GM12878 (cell line): ENCODE measurements around the gene RERG. TPM values are rescaled to one million over a fixed set of nuclear protein-coding genes. Genes with fewer than 3 reads are reported as not detected.

Experiments
- ATAC-seq: fragments of 200-7000 bp; cut with Tn5 transposase; 3 replicates; pipeline ENCODE4 v1.9.1; 2020; ENCODE audit warnings: mild to moderate bottlenecking, moderate library complexity
- BruUV-seq: library from RNA; stranded (reverse); fragments of 400-500 nt; replicated peaks from 2 replicates; lab custom pipeline; 2021; lab: Mats Ljungman, UMichigan
- CTCF ChIA-PET: fragments of 300-600 bp; sonication (Branson Sonifier 250); formaldehyde crosslinking; extraction: SDS; loops from one replicate; lab custom pipeline; 2021; ENCODE audit warnings: inconsistent platforms; lab: Yijun Ruan, JAX
- POLR2A ChIA-PET: fragments of 350-600 bp; formaldehyde crosslinking; extraction: SDS; loops from one replicate; lab custom pipeline; 2021; ENCODE audit warnings: inconsistent platforms; lab: Charles Lee
- RAD21 ChIA-PET: fragments of 300-600 bp; sonication (Branson Sonifier 250); formaldehyde crosslinking; loops from one replicate; lab custom pipeline; 2023; ENCODE audit warnings: antibody characterized with exemption; ENCODE audit not compliant: unreplicated experiment; lab: Charles Lee
- SMC1A ChIA-PET: fragments of 300-600 bp; sonication (Branson Sonifier 250); formaldehyde crosslinking; loops from one replicate; lab custom pipeline; 2023; ENCODE audit not compliant: unreplicated experiment, uncharacterized antibody; lab: Charles Lee
- DNase-seq: peaks from one replicate; pipeline ENCODE4 v3.0.0-alpha.2; 2011; ENCODE audit warnings: low read depth, low spot score
- FAIRE-seq: peaks from 3 replicates; lab custom pipeline; 2011; peaks lifted over from hg19 to GRCh38; lab: Jason Lieb, UNC
- H2AFZ ChIP-seq: 2 replicates; pipeline ENCODE4 v1.6.0; 2011; ENCODE audit warnings: low read depth, low read length, control low read depth; ENCODE audit not compliant: control insufficient read depth
- H3K27ac ChIP-seq: 2 replicates; pipeline ENCODE4 v1.5.1; 2011; ENCODE audit warnings: control low read depth; ENCODE audit not compliant: control insufficient read depth, insufficient read depth
- H3K27me3 ChIP-seq, 2 experiments: replicated peaks in 1 of 2; 2 replicates each; pipeline versions ENCODE4 v1.6.0 to v1.6.1; 2011; ENCODE audit warnings: low read length in 1 of 2; ENCODE audit not compliant: control insufficient read depth in 2 of 2, insufficient read depth in 2 of 2
- H3K36me3 ChIP-seq, 2 experiments: 2 replicates each; pipeline ENCODE4 v1.5.1; 2011; ENCODE audit warnings: low read length in 1 of 2; ENCODE audit not compliant: control insufficient read depth in 2 of 2, insufficient read depth in 2 of 2
- H3K4me1 ChIP-seq: 2 replicates; pipeline ENCODE4 v1.6.1; 2011; ENCODE audit warnings: mild to moderate bottlenecking, low read length, moderate library complexity, mixed read lengths; ENCODE audit not compliant: control insufficient read depth, insufficient read depth
- H3K4me2 ChIP-seq: 2 replicates; pipeline ENCODE4 v1.6.0; 2011; ENCODE audit warnings: control low read depth; ENCODE audit not compliant: control insufficient read depth, insufficient read depth
- H3K4me3 ChIP-seq: fragments of 200-600 bp; sonication (generic); 2 replicates; pipeline ENCODE4 v1.5.1; 2016
- H3K79me2 ChIP-seq: 2 replicates; pipeline ENCODE4 v1.6.0; 2011; ENCODE audit warnings: low read length; ENCODE audit not compliant: control insufficient read depth, insufficient read depth
- H3K9ac ChIP-seq: 2 replicates; pipeline ENCODE4 v1.8.0; 2011; ENCODE audit warnings: low read length, control low read depth, mixed read lengths; ENCODE audit not compliant: control insufficient read depth, insufficient read depth
- H3K9me3 ChIP-seq: replicated peaks from 3 replicates; pipeline ENCODE4 v1.5.1; 2011; ENCODE audit warnings: mild to moderate bottlenecking, low read length; ENCODE audit not compliant: control insufficient read depth, insufficient read depth
- H4K20me1 ChIP-seq: 2 replicates; pipeline ENCODE4 v1.6.0; 2011; ENCODE audit not compliant: control insufficient read depth, insufficient read depth
- KLF5 ChIP-seq: fragments of 450-650 bp; IDR thresholded peaks from 2 replicates; pipeline ENCODE4 v1.6.1; 2014; ENCODE audit warnings: mild to moderate bottlenecking; ENCODE audit not compliant: partially characterized antibody
- MYB ChIP-seq: fragments of 150-350 bp; IDR thresholded peaks from 2 replicates; pipeline ENCODE4 v1.6.1; 2014; ENCODE audit warnings: mild to moderate bottlenecking, low read depth, low read length, borderline replicate concordance
- ZSCAN29 ChIP-seq: fragments of 450-650 bp; IDR thresholded peaks from 2 replicates; pipeline ENCODE4 v1.6.1; 2017; ENCODE audit warnings: mild to moderate bottlenecking, moderate library complexity
- WGBS: methylation state at CpG from one replicate; pipeline ENCODE4 v1.1.6; 2016; ENCODE audit warnings: low lambda C conversion rate; ENCODE audit not compliant: insufficient replicate concordance, insufficient coverage; ENCODE audit errors: missing lambda C conversion rate; 5-methylcytosine and 5-hydroxymethylcytosine counted together
- in situ Hi-C: fragments of 300-500 bp; cut with MboI; formaldehyde crosslinking; loops from 9 replicates; pipeline ENCODE4 v1.14.3; 2018; ENCODE audit warnings: mixed read lengths
- intact Hi-C: fragments of 100-400 bp; cut with micrococcal nuclease; formaldehyde crosslinking; loops from one replicate; pipeline ENCODE4 v1.14.2; 2022; ENCODE audit not compliant: unreplicated experiment
- polyA plus RNA-seq, 11 experiments: library from polyadenylated mRNA; depleted of rRNA in 4 of 11; unstranded in 6 of 11; stranded (reverse) in 5 of 11; fragments of >200 nt; fragmentation: Nextera tagmentation in 4 of 11; fragmentation: Illumina TruSeq in 1 of 11; extraction: Ambion mirVana in 4 of 11; extraction: Trizol in 1 of 11; gene quantifications; 1 replicate in 1 of 11; 2 replicates in 10 of 11; pipeline versions ENCODE4 v1.2.1 to v1.2.3, GENCODE V29; 2011 to 2016; ENCODE audit warnings: inconsistent platforms in 2 of 11, missing spikeins in 2 of 11, low read depth in 1 of 11
- total RNA-seq, 4 experiments: library from RNA; depleted of rRNA in 3 of 4; stranded (reverse); fragments of >200 nt in 3 of 4; fragmentation: Illumina TruSeq in 1 of 4; extraction: Trizol in 1 of 4; gene quantifications; 2 replicates each; pipeline versions ENCODE4 v1.2.1 to v1.2.3, GENCODE V29; 2013 to 2021
- TF ChIP-seq, protein P1 (sequence below): fragments of 450-650 bp; IDR thresholded peaks from 2 replicates; pipeline ENCODE4 v1.6.1; 2017; ENCODE audit warnings: mild to moderate bottlenecking, moderate library complexity
- TF ChIP-seq, protein P2 (sequence below): fragments of 450-650 bp; IDR thresholded peaks from 2 replicates; pipeline ENCODE4 v1.6.1; 2014; ENCODE audit warnings: mild to moderate bottlenecking

Gene RERG
- total and polyA plus RNA-seq, 10 of the 15 experiments (the other 5 are each of a cell fraction or from before 2014, with no cell fraction given): 0.03 to 5.3 (median 0.05) TPM; not detected in 5

DNA sequence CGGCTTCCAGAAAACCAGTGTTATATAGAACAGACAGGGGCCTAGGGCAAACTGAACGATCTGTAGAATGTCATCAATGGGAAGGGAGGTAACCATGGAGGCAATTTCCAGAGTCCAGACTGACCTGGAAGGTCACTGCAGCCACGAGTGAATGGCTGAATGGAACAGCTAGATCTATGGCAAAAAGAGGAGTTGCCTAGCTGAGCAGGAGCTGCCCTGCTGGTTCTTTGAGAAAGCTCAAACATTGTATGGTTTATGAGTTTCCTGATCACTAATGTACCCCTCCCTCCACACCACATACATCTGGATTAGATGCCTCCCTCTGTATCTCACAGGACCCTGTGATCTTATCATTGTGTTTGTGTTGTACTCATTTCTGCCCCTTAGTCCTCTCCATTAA is 1.0 kb upstream of the RERG start:
- ChIA-PET RAD21 (interaction anchor here (1.1 kb wide), 2 partner anchors 41 to 498 kb away, joined by 3 read pairs; no protein-coding TSS in a partner anchor), SMC1A (interaction anchor here (0.6 to 1.9 kb wide), 4 partner anchors 8 to 129 kb away, joined by 3 to 5 read pairs (median 4); no protein-coding TSS in a partner anchor), POLR2A (no interaction called here), CTCF (interaction anchor here (0.6 to 4.0 kb wide), 21 partner anchors 9 to 441 kb away, joined by 3 to 28 read pairs (median 4); no protein-coding TSS in a partner anchor)
- no peaks in the 10 kb centered on the region for H3K79me2 ChIP-seq
- no peak overlapping the region for H3K4me2 ChIP-seq
- H3K36me3 ChIP-seq: no peaks in the 10 kb centered on the region
- no peaks in the 10 kb centered on the region for H3K4me1 ChIP-seq
- TF ChIP-seq MYB (no peak), ZSCAN29 (no peak), KLF5 (no peak)
- TF ChIP-seq, protein P1, sequence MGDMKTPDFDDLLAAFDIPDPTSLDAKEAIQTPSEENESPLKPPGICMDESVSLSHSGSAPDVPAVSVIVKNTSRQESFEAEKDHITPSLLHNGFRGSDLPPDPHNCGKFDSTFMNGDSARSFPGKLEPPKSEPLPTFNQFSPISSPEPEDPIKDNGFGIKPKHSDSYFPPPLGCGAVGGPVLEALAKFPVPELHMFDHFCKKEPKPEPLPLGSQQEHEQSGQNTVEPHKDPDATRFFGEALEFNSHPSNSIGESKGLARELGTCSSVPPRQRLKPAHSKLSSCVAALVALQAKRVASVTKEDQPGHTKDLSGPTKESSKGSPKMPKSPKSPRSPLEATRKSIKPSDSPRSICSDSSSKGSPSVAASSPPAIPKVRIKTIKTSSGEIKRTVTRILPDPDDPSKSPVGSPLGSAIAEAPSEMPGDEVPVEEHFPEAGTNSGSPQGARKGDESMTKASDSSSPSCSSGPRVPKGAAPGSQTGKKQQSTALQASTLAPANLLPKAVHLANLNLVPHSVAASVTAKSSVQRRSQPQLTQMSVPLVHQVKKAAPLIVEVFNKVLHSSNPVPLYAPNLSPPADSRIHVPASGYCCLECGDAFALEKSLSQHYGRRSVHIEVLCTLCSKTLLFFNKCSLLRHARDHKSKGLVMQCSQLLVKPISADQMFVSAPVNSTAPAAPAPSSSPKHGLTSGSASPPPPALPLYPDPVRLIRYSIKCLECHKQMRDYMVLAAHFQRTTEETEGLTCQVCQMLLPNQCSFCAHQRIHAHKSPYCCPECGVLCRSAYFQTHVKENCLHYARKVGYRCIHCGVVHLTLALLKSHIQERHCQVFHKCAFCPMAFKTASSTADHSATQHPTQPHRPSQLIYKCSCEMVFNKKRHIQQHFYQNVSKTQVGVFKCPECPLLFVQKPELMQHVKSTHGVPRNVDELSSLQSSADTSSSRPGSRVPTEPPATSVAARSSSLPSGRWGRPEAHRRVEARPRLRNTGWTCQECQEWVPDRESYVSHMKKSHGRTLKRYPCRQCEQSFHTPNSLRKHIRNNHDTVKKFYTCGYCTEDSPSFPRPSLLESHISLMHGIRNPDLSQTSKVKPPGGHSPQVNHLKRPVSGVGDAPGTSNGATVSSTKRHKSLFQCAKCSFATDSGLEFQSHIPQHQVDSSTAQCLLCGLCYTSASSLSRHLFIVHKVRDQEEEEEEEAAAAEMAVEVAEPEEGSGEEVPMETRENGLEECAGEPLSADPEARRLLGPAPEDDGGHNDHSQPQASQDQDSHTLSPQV: no peak
- TF ChIP-seq, protein P2, sequence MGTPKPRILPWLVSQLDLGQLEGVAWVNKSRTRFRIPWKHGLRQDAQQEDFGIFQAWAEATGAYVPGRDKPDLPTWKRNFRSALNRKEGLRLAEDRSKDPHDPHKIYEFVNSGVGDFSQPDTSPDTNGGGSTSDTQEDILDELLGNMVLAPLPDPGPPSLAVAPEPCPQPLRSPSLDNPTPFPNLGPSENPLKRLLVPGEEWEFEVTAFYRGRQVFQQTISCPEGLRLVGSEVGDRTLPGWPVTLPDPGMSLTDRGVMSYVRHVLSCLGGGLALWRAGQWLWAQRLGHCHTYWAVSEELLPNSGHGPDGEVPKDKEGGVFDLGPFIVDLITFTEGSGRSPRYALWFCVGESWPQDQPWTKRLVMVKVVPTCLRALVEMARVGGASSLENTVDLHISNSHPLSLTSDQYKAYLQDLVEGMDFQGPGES: no peak
- FAIRE-seq (no peak), DNase-seq (no peak), ATAC-seq (no peak)
- H2AFZ ChIP-seq: no peak overlapping the region
- WGBS: 0% methylated on average over 3 of the region's 3 CpGs
- no peak overlapping the region for H3K9ac ChIP-seq
- no peak overlapping the region for H3K27ac ChIP-seq
- H3K9me3 ChIP-seq: no peaks in the 10 kb centered on the region
- peaks cover 3% of the 10 kb centered on the region in 2 experiments; a peak in 3 of 4 replicates for H3K27me3 ChIP-seq
- no peaks in the 10 kb centered on the region for H4K20me1 ChIP-seq
- H3K4me3 ChIP-seq: no peak overlapping the region
- in situ Hi-C loops: no loop called here
- BruUV-seq: no TSS peak
- intact Hi-C loops: loop anchor here (2.0 to 5.0 kb wide), 4 partner anchors 215 to 500 kb away; partner anchors contain the start of gene ART4
